ENCODE data around the gene USP17L11. TPM values are rescaled to one million over a fixed set of nuclear protein-coding genes. Genes with fewer than 3 reads are reported as not detected.
"Not testable (repeated sequence)": the region's sequence is repeated elsewhere in the genome, so short reads cannot be mapped to it uniquely, and the experiment has no call there.

The USP17L11 gene
- not detected for total RNA-seq

GRCh38 chr4:9215105-9215504 lies at the start of gene USP17L11:
TSS of gene USP17L11 (plus strand) at chr4:9215405. CDS start at chr4:9215405, 0 bp downstream.
- H3K27ac ChIP-seq; H3K4me3 ChIP-seq; H3K27me3 ChIP-seq; DNase-seq (ENCODE audit: low spot score in 2 of 2); H3K9me3 ChIP-seq; H3K36me3 ChIP-seq; intact Hi-C loops (cut with DNase I; ENCODE audit: low total_unique reads); H3K4me1 ChIP-seq: not testable (repeated sequence)

GRCh38 chr4:9165990-9166389 lies 49.2 kb upstream of the USP17L11 start:
- H3K4me1 ChIP-seq; DNase-seq (ENCODE audit: low spot score in 2 of 2); H3K4me3 ChIP-seq; intact Hi-C loops (cut with DNase I; ENCODE audit: low total_unique reads); H3K27ac ChIP-seq; H3K9me3 ChIP-seq; H3K36me3 ChIP-seq; H3K27me3 ChIP-seq: not testable (repeated sequence)

- H3K27me3 ChIP-seq; DNase-seq (ENCODE audit: low spot score in 2 of 2); H3K27ac ChIP-seq; H3K9me3 ChIP-seq; intact Hi-C loops (cut with DNase I; ENCODE audit: low total_unique reads); H3K36me3 ChIP-seq; H3K4me1 ChIP-seq; H3K4me3 ChIP-seq: not testable (repeated sequence)
Measured at GRCh38 chr4:9169791-9170459, 45.3 kb upstream of the USP17L11 start, which contains the start of gene FAM90A26. TSS of gene FAM90A26 (plus strand) at chr4:9170409. CDS start at chr4:9173173, 2,764 bp downstream.

GRCh38 chr4:9210357-9210756 lies 4.8 kb upstream of the USP17L11 start, which contains the start of gene USP17L10:
TSS of gene USP17L10 (plus strand) at chr4:9210657. CDS start at chr4:9210657, 0 bp downstream.
- H3K9me3 ChIP-seq; H3K27ac ChIP-seq; DNase-seq (ENCODE audit: low spot score in 2 of 2); H3K4me1 ChIP-seq; H3K36me3 ChIP-seq; intact Hi-C loops (cut with DNase I; ENCODE audit: low total_unique reads); H3K27me3 ChIP-seq; H3K4me3 ChIP-seq: not testable (repeated sequence)

- H3K27me3 ChIP-seq; H3K36me3 ChIP-seq; H3K4me1 ChIP-seq; H3K9me3 ChIP-seq; DNase-seq (ENCODE audit: low spot score in 2 of 2); intact Hi-C loops (cut with DNase I; ENCODE audit: low total_unique reads); H3K4me3 ChIP-seq; H3K27ac ChIP-seq: not testable (repeated sequence)
Measured at GRCh38 chr4:9214701-9215100, 504 bp upstream of the USP17L11 start.

- DNase-seq (ENCODE audit: low spot score in 2 of 2); H3K36me3 ChIP-seq; H3K4me1 ChIP-seq; H3K27me3 ChIP-seq; H3K9me3 ChIP-seq; H3K27ac ChIP-seq; intact Hi-C loops (cut with DNase I; ENCODE audit: low total_unique reads); H3K4me3 ChIP-seq: not testable (repeated sequence)
Measured at GRCh38 chr4:9219852-9220251, 4.6 kb downstream of the USP17L11 start, which contains the start of gene USP17L12. TSS of gene USP17L12 (plus strand) at chr4:9220152. CDS start at chr4:9220152, 0 bp downstream.

GRCh38 chr4:9224596-9224995 lies 9.4 kb downstream of the USP17L11 start, which contains the start of gene USP17L13:
TSS of gene USP17L13 (plus strand) at chr4:9224896. CDS start at chr4:9224896, 0 bp downstream.
- H3K27me3 ChIP-seq; H3K4me3 ChIP-seq; intact Hi-C loops (cut with DNase I; ENCODE audit: low total_unique reads): not testable (repeated sequence)

GRCh38 chr4:9230249-9230648 lies 15.0 kb downstream of the USP17L11 start:
- H3K36me3 ChIP-seq; H3K27me3 ChIP-seq; H3K27ac ChIP-seq; DNase-seq (ENCODE audit: low spot score in 2 of 2); intact Hi-C loops (cut with DNase I; ENCODE audit: low total_unique reads); H3K4me1 ChIP-seq; H3K4me3 ChIP-seq; H3K9me3 ChIP-seq: not testable (repeated sequence)

More at GRCh38 chr4:9224596-9224995, 9.4 kb downstream of the USP17L11 start, which contains the start of gene USP17L13:
- H3K36me3 ChIP-seq; H3K9me3 ChIP-seq; H3K4me1 ChIP-seq; H3K27ac ChIP-seq; DNase-seq (ENCODE audit: low spot score in 2 of 2): not testable (repeated sequence)

- H3K36me3 ChIP-seq; DNase-seq (ENCODE audit: low spot score in 2 of 2); H3K9me3 ChIP-seq; H3K27ac ChIP-seq; H3K27me3 ChIP-seq; H3K4me3 ChIP-seq; H3K4me1 ChIP-seq; intact Hi-C loops (cut with DNase I; ENCODE audit: low total_unique reads): not testable (repeated sequence)
Measured at GRCh38 chr4:9234085-9234484, 18.9 kb downstream of the USP17L11 start, which contains the start of gene USP17L15. TSS of gene USP17L15 (plus strand) at chr4:9234385. CDS start at chr4:9234385, 0 bp downstream.

- H3K4me1 ChIP-seq; H3K27me3 ChIP-seq; H3K9me3 ChIP-seq; H3K27ac ChIP-seq; H3K36me3 ChIP-seq; intact Hi-C loops (cut with DNase I; ENCODE audit: low total_unique reads); H3K4me3 ChIP-seq: not testable (repeated sequence)
- DNase-seq (ENCODE audit: low spot score in 2 of 2) = peak in 1 of 2 donors; percentile 55
Measured at GRCh38 chr4:9238461-9238860, 23.3 kb downstream of the USP17L11 start.

- H3K4me1 ChIP-seq; H3K9me3 ChIP-seq; intact Hi-C loops (cut with DNase I; ENCODE audit: low total_unique reads); DNase-seq (ENCODE audit: low spot score in 2 of 2); H3K27ac ChIP-seq; H3K27me3 ChIP-seq; H3K4me3 ChIP-seq; H3K36me3 ChIP-seq: not testable (repeated sequence)
Measured at GRCh38 chr4:9243579-9243978, 28.4 kb downstream of the USP17L11 start, which contains the start of gene USP17L17. TSS of gene USP17L17 (plus strand) at chr4:9243879. CDS start at chr4:9243879, 0 bp downstream.

- H3K27me3 ChIP-seq; intact Hi-C loops (cut with DNase I; ENCODE audit: low total_unique reads); H3K4me3 ChIP-seq; H3K27ac ChIP-seq; H3K9me3 ChIP-seq; H3K4me1 ChIP-seq; H3K36me3 ChIP-seq: not testable (repeated sequence)
- DNase-seq (ENCODE audit: low spot score in 2 of 2) = peak; percentile 16 to 65
Measured at GRCh38 chr4:9247953-9248680, 32.9 kb downstream of the USP17L11 start, which contains the start of gene USP17L18. TSS of gene USP17L18 (plus strand) at chr4:9248630. CDS start at chr4:9248630, 0 bp downstream.

- intact Hi-C loops (cut with DNase I; ENCODE audit: low total_unique reads); H3K36me3 ChIP-seq; H3K9me3 ChIP-seq; DNase-seq (ENCODE audit: low spot score in 2 of 2); H3K27ac ChIP-seq; H3K4me3 ChIP-seq; H3K27me3 ChIP-seq; H3K4me1 ChIP-seq: not testable (repeated sequence)
Measured at GRCh38 chr4:9253078-9253477, 37.9 kb downstream of the USP17L11 start, which contains the start of gene USP17L19. TSS of gene USP17L19 (plus strand) at chr4:9253378. CDS start at chr4:9253378, 0 bp downstream.

All from breast epithelium (tissue), 4 donors.